DMS79 (cell line): Measurements from ENCODE around the gene ANXA2R.

Experiments
- DNase-seq: peaks from one replicate; lab custom pipeline; 2025; lab: John Stamatoyannopoulos, UW

The ANXA2R gene

GRCh38 chr5:43000111-43000840 is 39.8 kb downstream of the ANXA2R start:
- no peak for DNase-seq

- DNase-seq, result no peak
Measured at GRCh38 chr5:42995360-42995751, 44.8 kb downstream of the ANXA2R start.

GRCh38 chr5:42994555-42995359 is 45.4 kb downstream of the ANXA2R start:
- no peak for DNase-seq

GRCh38 chr5:42994246-42994554 is 45.9 kb downstream of the ANXA2R start:
- DNase-seq, result no peak

- DNase-seq, result no peak
Measured at GRCh38 chr5:42993516-42994245, 46.4 kb downstream of the ANXA2R start.

- DNase-seq, result peak; percentile 20
Measured at GRCh38 chr5:42992088-42992879, 47.8 kb downstream of the ANXA2R start.

GRCh38 chr5:42991404-42992087 is 48.6 kb downstream of the ANXA2R start:
- no peak for DNase-seq

GRCh38 chr5:42990892-42991291 is 49.2 kb downstream of the ANXA2R start:
- no peak for DNase-seq
